GM06990 (cell line): ENCODE data around the gene LCOR.

Source experiments
- DNase-seq: peaks from one replicate; pipeline ENCODE4 v3.0.0-alpha.2; 2011; ENCODE audit not compliant: insufficient read length; ENCODE audit errors: extremely low read depth
- H3K27me3 ChIP-seq: replicated peaks from 2 replicates; pipeline ENCODE4 v1.6.0; 2011; ENCODE audit warnings: low read length; ENCODE audit not compliant: control insufficient read depth, insufficient read depth
- H3K36me3 ChIP-seq: 2 replicates; pipeline ENCODE4 v1.5.1; 2011; ENCODE audit warnings: low read length; ENCODE audit not compliant: control insufficient read depth, insufficient read depth
- H3K4me3 ChIP-seq: replicated peaks from 2 replicates; pipeline ENCODE4 v1.5.1; 2011; ENCODE audit warnings: low read depth, mild to moderate bottlenecking, control low read depth, low read length
- CTCF ChIP-seq: IDR thresholded peaks from 2 replicates; pipeline ENCODE4 v1.5.1; 2011; ENCODE audit warnings: low read length, control low read depth, mild to moderate bottlenecking, inconsistent platforms; ENCODE audit not compliant: insufficient read depth, poor library complexity, severe bottlenecking

The LCOR gene

GRCh38 chr10:96999987-97000386 lies 167.9 kb downstream of the LCOR start:
- no peak for TF ChIP-seq CTCF
- no peak for DNase-seq
- no peak overlapping the region for H3K4me3 ChIP-seq
- H3K27me3 ChIP-seq, result no peaks in the 10 kb centered on the region
- no peaks in the 10 kb centered on the region for H3K36me3 ChIP-seq

GRCh38 chr10:97000487-97001182 lies 168.5 kb downstream of the LCOR start:
- no peak overlapping the region for H3K4me3 ChIP-seq
- peak; percentile 11 for TF ChIP-seq CTCF

DNA sequence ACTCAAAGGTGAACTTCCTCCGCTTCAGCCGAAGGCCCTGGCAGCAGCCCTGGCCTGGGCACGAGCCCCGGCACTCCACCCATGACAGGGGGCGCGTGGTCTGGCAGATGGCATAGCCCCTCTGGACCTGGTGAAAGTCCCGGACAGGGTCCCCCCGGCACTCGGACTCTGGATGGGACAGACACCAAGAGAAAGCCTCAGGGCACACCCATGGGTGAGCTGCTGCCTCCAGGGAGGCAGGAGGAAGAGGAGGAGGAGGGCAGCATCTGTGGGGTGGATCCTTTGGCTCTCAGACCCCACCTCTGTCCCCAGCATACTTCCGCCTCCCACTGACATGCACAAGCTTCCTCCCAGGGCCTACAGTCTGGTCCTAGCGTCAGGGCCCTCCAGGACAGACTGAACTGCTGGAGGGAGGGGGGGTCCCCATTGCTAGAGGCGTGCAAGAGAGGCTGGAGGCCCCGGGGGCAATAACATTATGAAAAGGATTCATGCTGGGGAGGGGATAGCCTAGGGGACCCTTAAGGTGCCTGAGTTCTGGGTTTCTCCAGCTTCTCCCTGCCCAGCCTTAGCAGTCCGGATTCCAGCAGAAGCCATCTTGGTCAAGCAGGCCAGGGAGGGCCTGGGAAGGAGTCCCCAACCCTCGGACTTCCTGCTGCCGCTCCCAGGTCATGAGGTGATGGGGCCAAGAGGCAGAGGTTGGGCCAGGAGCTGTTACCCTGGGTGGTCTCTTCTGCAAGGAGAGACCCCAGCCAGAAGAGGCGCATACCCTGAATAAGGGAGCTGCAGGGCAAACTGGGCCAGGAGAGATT lies 169.3 kb downstream of the LCOR start:
- no peaks in the 10 kb centered on the region for H3K27me3 ChIP-seq
- H3K36me3 ChIP-seq, result no peaks in the 10 kb centered on the region
- H3K4me3 ChIP-seq, result no peak overlapping the region
- TF ChIP-seq CTCF, result no peak
- DNase-seq, result no peak

More at GRCh38 chr10:97000487-97001182, 168.5 kb downstream of the LCOR start:
- DNase-seq, result no peak
- Histone ChIP-seq H3K36me3 (no peaks in the 10 kb centered on the region), H3K27me3 (no peaks in the 10 kb centered on the region)

- Histone ChIP-seq H3K4me3 (no peak overlapping the region), H3K27me3 (no peaks in the 10 kb centered on the region), H3K36me3 (no peaks in the 10 kb centered on the region)
- no peak for TF ChIP-seq CTCF
- DNase-seq, result no peak
These were observed 170.6 kb downstream of the LCOR start for GRCh38 chr10:97002670-97003069.

DNA sequence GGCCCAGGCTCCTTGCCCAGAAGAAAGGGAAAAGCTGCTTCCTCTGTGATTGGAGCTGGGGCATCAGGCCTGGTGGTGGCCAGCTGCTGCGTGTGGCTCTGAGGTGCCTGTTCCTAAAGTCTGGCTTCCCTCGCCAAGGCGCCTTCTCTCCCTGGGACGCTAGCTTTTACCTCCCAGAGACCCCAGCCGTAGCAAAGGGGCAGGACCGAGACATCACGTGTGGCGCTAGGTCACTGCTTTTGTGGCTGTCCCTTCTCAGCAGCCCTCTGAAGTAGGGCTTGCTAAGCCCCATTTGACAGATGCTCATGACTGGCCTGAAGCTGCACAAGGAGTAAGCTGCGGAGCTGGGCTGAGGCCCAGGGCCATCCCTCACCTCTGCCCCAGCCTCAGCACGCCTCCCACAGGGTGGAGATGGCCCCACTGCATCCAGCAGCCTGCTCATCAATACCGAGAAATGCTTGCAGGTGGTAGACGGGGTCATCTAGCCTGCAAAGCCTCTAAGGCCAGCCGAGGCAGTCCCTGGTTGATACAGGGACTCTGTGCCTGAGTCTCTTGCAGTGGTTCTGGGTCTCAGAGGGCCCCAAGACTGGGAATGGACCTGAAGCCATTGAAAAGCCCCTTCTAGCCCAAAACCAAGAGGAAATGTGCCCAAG lies 171.2 kb downstream of the LCOR start:
- no peaks in the 10 kb centered on the region for H3K27me3 ChIP-seq
- no peak overlapping the region for H3K4me3 ChIP-seq
- no peak for DNase-seq
- H3K36me3 ChIP-seq, result no peaks in the 10 kb centered on the region
- TF ChIP-seq CTCF, result no peak
